GM15510 (cell line): ENCODE results near the gene SPACA6.

Experiments used
- POLR2A ChIP-seq: IDR thresholded peaks from 3 replicates; pipeline ENCODE4 v1.6.1; 2011; ENCODE audit warnings: borderline replicate concordance; ENCODE audit not compliant: insufficient read length; ENCODE audit errors: extremely low read depth

Gene SPACA6

DNA sequence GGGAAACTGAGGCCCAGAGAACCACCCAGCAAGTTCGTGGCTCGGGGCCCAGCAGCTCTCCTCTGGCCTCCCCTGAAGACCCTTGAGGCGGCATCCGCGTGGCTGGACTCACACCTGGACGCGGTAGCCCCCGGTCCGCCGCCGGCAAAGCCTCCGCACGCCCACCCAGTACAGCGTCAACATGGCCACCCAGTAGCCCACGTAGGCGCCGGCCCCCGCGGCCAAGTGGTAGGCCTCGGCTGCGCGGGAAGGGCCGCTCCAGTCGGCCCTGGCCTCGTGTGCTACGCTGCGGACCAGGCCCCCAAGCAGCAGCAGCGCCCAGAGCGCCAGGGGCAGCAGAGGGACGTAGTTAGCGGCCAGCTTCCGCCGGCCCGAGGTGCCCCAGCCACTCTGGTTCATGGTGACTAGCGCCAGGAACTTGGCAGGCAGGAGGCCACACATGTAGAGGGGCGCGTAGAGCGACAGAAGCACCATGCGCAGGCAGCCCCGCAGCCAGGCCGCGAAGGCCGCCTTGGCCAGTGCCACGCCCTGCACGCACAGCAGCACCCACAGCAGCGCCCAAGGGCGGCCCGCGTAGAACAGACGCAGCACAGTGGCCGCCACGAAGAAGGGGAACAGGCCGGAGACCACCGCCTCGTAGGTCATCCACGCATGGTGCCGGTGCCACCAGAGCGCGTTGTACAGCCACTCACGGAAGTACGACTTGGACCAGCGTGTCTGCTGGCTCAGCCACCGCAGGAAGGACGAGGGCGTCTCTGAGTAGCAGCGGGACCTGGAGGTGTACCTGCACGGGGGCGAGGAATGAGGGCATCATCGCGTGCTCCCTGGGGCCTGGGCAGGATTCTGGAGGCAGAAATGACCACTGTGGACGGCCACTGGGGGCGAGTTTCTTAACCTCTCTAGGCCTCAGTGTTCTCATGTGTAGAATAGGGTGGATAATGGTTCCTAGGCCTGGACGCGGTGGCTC, 20.5 kb downstream of the SPACA6 start:
- no peak for TF ChIP-seq POLR2A

DNA sequence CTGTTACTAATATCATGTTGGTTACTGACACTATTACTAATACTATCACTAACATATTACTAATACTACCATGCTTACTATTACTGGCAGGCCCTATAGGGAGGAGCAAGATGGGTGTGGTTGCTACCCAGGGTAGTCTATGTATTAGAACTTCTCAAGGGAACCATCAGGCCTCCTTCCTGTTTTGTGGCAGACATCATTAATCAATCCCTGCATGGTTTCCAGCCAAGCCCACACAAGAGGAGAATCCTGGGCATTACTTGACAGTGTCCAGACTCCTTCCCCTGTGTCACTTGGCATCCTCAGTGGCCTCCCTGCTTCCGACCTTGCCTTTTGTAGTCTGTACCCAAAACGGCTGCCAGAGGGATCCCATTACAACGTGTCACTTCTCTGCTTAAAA, 21.7 kb downstream of the SPACA6 start:
- no peak for TF ChIP-seq POLR2A

DNA sequence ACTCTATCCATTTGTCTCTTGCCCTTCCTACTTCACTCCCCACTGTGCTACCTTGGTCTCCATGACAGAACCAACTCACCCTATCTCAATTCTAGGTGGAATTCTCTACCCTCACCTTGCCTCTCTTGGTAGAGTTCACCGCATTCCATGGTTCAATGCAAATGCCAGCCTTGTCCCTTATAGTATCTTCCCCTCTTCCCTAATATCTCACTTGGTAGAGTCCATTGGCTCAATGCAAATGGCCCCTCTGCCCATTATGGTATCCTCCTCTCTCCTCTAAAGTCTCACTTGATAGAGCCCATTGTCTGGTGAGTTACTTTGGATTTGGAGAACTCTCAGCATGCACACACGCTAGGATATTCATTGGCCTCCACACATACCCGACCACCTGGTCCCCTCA, 22.7 kb downstream of the SPACA6 start:
- TF ChIP-seq POLR2A, result no peak

DNA sequence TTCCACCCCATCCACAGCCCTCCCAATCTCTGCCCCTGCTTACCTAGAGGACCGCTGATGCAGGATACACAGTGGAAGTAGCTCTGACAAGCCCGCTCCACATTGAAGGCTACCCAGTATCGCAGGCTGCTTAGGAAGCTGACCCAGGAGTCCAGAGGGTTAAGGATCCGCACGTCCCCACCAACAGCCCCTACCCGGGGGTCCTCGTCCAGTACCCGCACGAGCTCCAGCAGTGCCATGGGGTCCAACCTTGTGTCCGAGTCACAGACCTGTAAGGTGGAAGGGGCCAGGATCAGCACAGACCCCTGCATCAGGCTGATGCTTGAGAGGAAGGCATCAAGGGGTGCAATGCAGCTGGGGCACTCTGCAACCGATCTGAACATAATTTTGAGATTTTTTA, 23.8 kb downstream of the SPACA6 start:
- TF ChIP-seq POLR2A, result no peak

DNA sequence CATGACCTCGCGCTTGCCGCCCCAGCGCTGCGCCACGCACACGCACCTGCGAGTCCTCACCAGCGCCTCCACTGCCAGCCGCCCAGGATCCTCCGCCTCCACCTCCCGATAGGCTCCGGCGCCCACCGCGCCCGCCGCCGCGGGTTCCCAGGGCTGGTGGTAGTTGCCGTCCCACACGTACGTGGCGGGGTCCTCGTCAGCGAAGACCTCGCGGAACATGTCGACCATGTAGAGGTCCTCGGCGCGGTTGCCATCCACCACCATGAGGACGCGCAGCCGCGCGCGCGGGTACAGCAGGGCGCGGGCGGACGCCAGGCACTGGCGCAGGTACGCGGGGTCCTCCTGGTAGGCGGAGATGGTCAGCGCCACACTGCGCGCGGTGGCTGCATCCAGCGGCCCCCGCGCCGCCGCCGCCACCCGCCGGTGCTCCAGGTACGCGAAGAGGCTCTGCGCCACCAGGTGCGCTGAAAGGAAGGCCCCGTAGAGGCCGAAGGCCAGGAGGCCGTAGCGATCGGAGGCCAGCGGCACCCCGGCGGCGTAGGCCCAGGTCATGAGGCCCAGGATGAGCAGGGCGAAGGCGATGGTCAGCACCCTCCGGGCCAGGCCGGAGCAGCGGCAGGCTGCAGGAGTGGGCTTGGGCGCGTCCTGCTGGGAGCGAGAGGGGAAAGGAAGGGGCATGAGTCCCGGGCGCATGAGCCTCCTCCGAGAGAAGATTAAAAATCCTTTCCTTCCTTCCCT, 26.3 kb downstream of the SPACA6 start:
- no peak for TF ChIP-seq POLR2A

DNA sequence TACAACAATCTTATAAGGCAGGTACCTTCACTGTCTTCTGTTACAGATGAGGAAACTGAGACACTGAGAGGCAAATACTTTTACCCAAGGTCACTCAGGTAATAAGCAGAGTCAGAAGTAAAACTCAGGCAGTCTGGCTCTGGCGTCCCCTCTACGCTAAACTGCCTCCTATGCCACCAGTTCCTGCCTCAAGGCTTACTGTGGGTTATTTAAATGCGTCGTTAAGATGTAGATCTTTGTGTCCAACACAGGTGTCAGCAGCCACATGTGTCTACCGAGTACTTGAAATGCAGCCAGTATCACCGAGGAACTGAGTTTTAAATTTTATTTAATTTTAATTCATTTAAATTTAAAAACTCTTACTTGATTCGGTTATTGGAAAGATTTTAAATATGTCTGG, 28.8 kb downstream of the SPACA6 start:
- no peak for TF ChIP-seq POLR2A

DNA sequence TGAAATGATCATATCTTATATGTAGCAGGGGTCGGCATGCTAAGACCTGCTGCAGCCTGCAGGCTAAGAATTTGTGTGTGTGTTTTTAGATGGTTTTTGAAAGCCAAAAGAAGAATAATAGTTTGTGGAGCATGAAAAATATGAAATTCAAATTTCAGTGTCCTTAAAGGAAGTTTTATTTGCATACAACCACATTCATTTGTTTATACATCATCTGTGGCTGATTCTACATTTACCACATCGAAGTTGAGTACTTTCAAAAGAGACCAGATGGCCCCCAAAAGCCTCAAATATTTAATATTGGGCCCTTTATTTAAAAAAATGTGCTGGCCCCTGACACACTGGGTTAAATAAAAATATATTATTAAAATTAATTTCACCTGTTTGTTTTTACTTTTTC, 29.4 kb downstream of the SPACA6 start:
- TF ChIP-seq POLR2A, result no peak

DNA sequence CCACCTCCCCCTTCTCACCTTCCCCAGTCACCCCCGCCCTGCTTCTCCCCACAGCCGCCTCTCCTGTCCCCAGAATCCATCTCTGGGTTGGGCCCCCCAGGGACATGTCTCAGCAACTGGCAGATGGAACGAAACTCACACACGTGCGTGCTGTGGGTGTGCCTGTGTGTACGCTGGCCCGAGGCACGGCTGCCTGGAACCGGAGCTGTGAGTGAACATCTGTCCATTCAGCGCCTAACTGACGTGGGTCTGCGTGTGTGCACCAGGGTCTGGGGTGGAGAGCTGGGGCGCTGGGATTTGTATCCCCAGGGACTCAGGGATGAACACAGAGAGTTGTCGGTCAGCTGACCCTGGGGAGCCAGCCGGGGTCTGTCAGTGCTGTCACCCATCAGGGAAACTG, 31.4 kb downstream of the SPACA6 start:
- no peak for TF ChIP-seq POLR2A

DNA sequence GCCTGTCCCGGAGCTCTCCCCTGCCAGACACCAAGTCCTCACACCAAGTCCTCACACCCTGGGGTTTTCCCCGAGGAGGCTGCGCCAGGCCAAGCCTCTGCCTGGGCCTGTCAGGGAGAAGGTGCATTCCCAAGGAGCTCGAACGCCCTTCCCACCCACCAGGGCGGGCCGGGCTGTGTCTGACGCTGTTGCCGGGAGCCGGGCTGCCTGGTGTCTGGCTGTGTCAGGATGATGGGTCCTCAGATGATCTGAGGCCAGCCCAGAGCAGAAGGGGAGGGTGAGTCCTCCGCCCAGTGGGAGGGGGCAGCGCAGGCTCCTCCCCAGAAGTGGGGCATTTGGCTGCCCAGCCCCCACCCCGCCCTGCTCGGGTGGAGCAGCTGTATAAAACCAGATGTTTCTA, 32.9 kb downstream of the SPACA6 start:
- no peak for TF ChIP-seq POLR2A

DNA sequence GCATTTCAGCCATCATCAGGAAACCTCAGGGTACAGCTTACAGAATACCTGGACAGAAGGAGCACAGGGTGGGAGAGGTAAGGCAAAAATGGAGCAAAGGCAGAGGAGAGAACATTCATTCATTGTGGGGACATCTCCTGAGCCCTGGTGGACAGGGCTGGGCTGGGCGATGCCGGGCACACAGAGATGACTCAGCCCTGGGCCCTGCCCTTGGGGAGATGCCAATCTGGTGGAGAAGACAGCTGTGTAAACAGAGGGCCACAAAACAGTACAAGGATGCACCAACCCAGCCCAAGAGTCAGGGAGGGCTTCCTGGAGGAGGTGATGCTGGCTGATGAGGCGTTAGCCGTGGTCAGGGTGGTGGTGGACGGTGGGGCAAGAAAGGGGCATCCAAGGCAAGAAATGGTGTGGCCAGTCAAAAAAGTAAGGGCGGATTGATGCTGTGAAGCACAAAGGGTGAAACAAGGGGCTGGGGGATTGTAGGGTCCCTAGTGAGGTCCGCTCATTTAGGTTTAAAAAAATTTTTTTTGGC, 34.3 kb downstream of the SPACA6 start:
- TF ChIP-seq POLR2A, result no peak

DNA sequence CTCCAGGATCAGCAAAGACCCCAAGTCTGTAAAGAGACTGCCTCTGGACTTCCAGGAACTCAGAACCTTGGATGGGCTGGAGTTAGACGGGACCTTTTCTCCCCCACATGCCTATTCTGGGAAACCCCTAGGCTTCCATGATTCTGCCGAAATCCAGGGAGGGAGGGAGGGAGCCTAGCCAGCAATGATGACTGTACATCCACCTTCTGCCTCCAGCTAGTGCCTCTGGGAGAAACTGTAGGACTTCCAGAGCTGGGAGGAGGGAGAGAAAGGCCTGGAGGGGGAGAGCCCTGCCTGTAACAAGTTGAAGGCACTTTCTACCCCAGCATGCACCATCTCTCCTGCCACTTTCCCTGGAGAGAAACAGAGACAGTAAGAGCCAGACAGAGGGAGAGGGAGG, 36.7 kb downstream of the SPACA6 start:
- TF ChIP-seq POLR2A, result no peak

DNA sequence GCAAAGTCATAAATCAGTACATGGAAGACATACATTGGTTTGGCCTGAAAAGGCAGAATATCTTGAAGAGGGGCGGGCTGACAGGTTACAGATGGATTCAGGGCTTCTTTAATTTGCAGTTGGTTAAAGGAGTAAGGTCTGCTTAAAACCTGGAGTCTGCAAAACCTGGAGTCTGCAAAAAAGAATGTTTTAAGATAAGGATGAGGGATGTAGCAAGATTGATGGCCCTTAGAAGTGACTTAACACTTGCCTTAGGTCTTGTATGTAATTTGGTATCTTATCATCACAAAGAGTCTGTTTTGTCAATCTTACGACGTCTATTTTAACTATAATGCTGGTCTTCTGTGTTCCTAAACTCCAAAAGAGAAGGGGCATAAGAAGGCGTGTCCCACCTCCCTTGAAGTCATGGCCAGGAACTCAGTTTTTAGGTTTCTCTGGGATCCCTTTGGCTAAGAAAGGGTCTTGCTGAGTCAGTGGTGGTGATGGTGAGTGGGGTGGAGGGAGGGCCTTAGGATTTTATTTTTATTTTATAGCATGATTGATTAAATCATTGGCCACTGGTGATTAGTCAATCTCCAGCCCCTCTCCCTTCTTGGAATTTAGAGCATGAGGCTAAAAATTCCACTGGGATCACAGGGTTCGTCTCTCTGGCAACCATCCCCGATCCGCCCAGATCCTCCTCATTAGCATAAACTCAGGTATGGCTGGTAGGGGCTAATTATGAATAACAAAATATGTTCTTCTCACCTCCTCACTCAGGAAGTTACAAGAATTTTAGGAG, 40.8 kb downstream of the SPACA6 start:
- TF ChIP-seq POLR2A, result no peak

DNA sequence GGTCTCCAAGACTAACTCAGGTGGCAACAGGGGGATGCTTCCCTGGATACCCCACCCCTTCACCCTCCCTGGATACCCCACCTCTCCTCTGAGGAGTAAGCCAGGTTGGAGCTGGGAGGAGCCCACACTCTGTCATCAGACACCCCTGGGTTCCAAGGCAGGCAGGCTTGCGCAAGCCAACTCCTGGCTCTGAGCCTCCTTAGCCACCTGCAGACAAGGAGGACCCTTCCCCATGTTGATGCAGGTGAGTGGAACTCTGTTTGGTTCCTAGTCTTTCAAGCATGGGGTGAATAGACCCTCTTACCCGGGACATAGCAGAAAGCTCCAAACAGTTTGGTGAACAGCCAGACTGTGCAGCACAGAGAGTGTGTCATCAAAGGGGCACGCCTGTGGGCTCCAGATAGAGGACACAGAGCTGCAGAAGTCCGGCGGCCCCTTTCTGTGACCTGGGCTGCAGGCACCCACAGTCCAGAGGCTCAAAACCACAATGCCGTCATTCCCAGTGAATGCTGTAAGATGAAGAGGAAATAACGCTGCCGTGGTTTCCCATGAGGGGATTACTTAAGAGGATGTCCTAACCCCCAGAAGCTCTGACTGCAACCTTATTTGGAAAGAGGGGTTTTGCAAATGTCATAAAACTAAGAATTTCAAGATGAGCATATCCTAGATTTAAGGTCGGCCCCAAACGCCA, 42.8 kb downstream of the SPACA6 start:
- no peak for TF ChIP-seq POLR2A

DNA sequence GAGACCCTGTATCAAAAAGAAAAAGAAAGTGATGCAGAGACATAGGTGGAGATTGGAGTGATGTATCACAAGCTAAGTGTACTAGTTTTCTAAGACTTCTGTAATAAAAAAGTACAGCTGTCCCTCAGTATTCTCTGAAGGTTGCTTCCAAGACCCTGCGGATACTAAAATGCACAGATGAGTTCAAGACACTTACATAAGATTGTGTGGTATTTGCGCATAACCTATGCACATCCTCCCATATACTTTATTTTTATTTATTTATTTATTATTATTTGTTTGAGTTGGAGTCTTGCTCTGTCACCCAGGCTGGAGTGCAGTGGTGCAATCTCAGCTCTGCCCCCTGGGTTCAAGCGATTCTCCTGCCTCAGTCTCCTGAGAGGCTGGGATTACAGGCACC, 44.3 kb downstream of the SPACA6 start:
- TF ChIP-seq POLR2A, result no peak

DNA sequence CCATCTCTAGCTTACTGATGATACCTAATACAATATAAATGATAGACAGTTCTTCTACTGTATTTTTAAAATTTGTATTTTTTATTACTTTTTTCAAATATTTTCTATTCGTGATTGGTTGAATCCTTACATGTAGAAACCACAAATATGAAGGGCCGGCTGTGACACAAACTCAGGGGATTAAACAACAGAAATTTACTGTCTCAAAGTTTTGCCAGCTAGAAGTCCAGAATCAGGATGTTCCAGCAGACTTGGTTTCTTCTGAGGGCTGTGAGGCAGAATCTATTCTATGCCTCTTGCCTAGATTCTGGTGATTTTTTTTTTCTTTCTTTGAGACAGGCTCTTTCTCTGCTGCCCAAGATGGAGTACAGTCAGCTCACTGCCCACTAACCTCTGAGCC, 44.8 kb downstream of the SPACA6 start:
- no peak for TF ChIP-seq POLR2A
